OCI-LY3 (cell line): ENCODE results near the gene FBXL14.

Experiments
- EZH2phosphoT487 ChIP-seq: fragments of 200-600 bp; shearing (Covaris generic); IDR thresholded peaks from 2 replicates; pipeline ENCODE4 v1.6.1; 2018; ENCODE audit warnings: antibody characterized with exemption, mixed run types, low read depth
- TF ChIP-seq, protein P1 (sequence below): fragments of 200-600, 300-600 bp; sonication (generic); IDR thresholded peaks from 2 replicates; pipeline ENCODE4 v1.5.1; 2014; ENCODE audit warnings: antibody characterized with exemption, low read length, low read depth

DNA sequence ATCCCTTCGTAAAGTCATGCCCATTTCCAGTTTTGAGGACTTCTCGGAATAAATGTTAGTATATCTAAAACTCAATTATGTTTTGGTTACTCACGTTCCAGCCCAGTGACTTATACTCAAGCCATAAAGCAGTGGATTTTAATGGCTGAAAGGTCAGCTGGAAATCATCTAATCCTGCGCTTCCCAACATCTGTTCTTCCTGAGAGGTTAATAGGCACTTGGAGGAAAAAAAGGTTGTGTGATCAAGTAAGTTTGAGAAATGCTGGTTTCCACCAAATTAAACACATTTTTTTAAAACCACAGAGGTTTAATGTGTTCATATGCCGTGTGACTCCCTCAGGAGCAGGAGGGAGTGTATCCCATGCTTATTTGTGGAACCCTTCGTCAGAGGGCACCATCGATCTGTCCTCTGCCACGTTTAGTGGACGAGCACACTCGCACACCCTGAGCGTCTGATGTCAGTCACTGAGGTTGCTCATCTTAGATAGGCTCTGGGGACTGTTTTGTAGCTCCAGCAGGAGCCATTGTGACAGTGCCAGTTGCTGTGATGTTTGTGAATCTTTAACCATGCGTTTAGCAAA lies 41.4 kb downstream of the FBXL14 start:
- TF ChIP-seq, protein P1, sequence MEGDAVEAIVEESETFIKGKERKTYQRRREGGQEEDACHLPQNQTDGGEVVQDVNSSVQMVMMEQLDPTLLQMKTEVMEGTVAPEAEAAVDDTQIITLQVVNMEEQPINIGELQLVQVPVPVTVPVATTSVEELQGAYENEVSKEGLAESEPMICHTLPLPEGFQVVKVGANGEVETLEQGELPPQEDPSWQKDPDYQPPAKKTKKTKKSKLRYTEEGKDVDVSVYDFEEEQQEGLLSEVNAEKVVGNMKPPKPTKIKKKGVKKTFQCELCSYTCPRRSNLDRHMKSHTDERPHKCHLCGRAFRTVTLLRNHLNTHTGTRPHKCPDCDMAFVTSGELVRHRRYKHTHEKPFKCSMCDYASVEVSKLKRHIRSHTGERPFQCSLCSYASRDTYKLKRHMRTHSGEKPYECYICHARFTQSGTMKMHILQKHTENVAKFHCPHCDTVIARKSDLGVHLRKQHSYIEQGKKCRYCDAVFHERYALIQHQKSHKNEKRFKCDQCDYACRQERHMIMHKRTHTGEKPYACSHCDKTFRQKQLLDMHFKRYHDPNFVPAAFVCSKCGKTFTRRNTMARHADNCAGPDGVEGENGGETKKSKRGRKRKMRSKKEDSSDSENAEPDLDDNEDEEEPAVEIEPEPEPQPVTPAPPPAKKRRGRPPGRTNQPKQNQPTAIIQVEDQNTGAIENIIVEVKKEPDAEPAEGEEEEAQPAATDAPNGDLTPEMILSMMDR: no peak
- no peak for TF ChIP-seq EZH2phosphoT487
